Measurements from ENCODE around the gene DNASE1. TPM values are rescaled to one million over a fixed set of nuclear protein-coding genes. Genes with fewer than 3 reads are reported as not detected.
A peak's percentile ranks its signal among the peaks of the same experiment; 100 is the strongest.

DNASE1 gene
- total RNA-seq, 2 donors from 2014 or later: 31.2 to 32.2 TPM

GRCh38 chr16:3625331-3625730, 29.2 kb upstream of the DNASE1 start:
- TF ChIP-seq CTCF (conservative IDR thresholded peaks at IDR 0.05): no peak
- Mint-ChIP-seq H3K27me3 (ENCODE audit: insufficient read depth) (no peaks in the 10 kb centered on the region), H3K36me3 (ENCODE audit: low read depth) (peaks cover 2% of the 10 kb centered on the region), H3K27ac (no peak overlapping the region), H3K9me3 (no peaks in the 10 kb centered on the region), H3K4me1 (peaks cover 1% of the 10 kb centered on the region), H3K4me3 (no peak overlapping the region)
- no peak overlapping the region for H3K27ac ChIP-seq (ENCODE audit: low read depth, low read length)
- 92 to 97% methylated on average over 5 of the region's 5 CpGs for WGBS, 2 experiments (ENCODE audit: insufficient coverage in 1 of 2, insufficient read length in 1 of 2)
- DNase-seq: no peak
- H3K36me3 ChIP-seq (ENCODE audit: control insufficient read depth, insufficient read depth, low read length): no peaks in the 10 kb centered on the region
- no peak overlapping the region for H3K9ac ChIP-seq (ENCODE audit: extremely low read depth, low read length, poor library complexity, severe bottlenecking)
- H3K4me1 ChIP-seq (ENCODE audit: control insufficient read depth, insufficient read depth, low read length): no peaks in the 10 kb centered on the region
- H3K4me3 ChIP-seq (ENCODE audit: low read length): no peak overlapping the region
- H3K9me3 ChIP-seq (ENCODE audit: control insufficient read depth, low read length): no peaks in the 10 kb centered on the region
- H3K27me3 ChIP-seq (ENCODE audit: control insufficient read depth, insufficient read depth, low read length, poor library complexity, severe bottlenecking): no peaks in the 10 kb centered on the region

DNA sequence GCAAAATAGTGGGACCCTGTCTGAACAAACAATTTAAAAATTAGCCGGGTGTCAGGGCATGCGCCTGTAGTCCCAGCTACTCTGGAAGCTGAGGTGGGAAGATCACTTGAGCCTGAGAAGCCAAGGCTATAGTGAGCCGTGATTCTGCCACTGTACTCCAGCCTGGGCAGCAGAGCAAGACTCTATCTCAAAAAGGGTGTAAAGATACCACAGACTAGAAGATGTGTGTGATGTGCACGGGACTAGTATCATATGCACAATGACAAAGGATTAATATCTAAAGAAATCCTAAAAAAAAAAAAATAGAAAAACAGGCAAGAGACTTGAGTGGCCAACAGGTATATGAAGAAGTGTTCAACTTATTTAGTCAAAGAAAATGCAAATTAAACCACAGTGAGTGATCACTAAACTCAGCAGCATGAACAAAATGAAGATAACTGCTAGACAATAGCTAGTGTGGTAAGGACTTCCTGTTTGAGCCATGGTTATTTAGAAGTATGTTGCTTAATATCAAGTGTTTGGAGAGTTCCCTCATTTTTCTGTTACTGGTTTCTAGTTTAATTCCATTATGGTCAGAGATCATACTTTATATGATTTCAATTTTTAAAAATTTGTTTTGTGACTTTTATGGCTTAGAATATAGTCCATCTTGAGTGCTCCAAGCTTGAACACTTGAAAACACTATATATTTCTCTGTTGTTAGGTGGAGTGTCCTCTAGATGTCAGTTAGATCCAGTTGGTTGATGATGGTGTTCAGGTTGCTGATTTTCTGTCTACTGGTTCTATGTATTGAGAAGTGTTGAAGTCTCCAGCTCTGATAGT, 28.4 kb upstream of the DNASE1 start:
- Histone ChIP-seq H3K27me3 (ENCODE audit: control insufficient read depth, insufficient read depth, low read length, poor library complexity, severe bottlenecking) (no peaks in the 10 kb centered on the region), H3K36me3 (ENCODE audit: control insufficient read depth, insufficient read depth, low read length) (no peaks in the 10 kb centered on the region), H3K9ac (ENCODE audit: extremely low read depth, low read length, poor library complexity, severe bottlenecking) (no peak overlapping the region), H3K9me3 (ENCODE audit: control insufficient read depth, low read length) (no peaks in the 10 kb centered on the region), H3K4me1 (ENCODE audit: control insufficient read depth, insufficient read depth, low read length) (no peaks in the 10 kb centered on the region), H3K4me3 (ENCODE audit: low read length) (no peak overlapping the region), H3K27ac (ENCODE audit: low read depth, low read length) (no peak overlapping the region)
- Mint-ChIP-seq H3K4me1 (peaks cover 1% of the 10 kb centered on the region), H3K27me3 (ENCODE audit: insufficient read depth) (no peaks in the 10 kb centered on the region), H3K27ac (no peak overlapping the region), H3K36me3 (ENCODE audit: low read depth) (peaks cover under 1% of the 10 kb centered on the region), H3K4me3 (no peak overlapping the region), H3K9me3 (no peaks in the 10 kb centered on the region)
- no peak for DNase-seq
- no peak for TF ChIP-seq CTCF (conservative IDR thresholded peaks at IDR 0.05)
- 77 to 95% methylated on average over 3 of the region's 4 CpGs for WGBS, 2 experiments (ENCODE audit: insufficient coverage in 1 of 2, insufficient read length in 1 of 2)

DNA sequence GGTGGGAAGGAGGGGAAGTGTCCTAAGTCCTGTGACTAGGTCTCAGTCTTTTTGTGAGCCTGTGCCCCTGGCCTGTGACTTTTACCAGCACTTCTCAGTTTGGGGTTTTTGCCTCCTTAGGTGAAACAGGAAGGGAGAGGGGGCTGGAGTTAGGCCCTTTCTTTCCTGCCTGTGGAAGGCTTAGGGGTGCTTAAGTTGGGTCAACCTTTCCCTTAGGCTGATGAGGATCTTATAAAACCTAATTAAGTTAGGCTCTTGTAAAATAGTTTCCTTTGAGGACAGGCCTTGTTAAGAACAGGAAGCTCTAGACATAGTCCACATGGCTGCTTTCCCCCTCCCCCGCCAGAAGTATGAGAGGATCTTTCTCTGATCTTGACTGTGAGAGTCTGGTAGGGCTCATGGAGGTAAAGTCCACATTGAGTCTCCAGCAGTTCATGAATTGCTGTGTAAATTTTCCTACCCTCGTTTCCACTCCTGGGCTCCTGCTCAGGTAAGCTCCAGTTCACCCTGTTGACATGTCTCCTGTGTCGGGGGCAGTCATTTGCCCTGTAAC, 17.0 kb upstream of the DNASE1 start:
- H3K9me3 Mint-ChIP-seq: peaks cover 4% of the 10 kb centered on the region
- no peak overlapping the region for H3K4me3 Mint-ChIP-seq
- peaks cover 15% of the 10 kb centered on the region for H3K4me1 Mint-ChIP-seq
- DNase-seq: peak; percentile 65
- no peak for TF ChIP-seq CTCF (conservative IDR thresholded peaks at IDR 0.05)
- peaks cover 5% of the 10 kb centered on the region for H3K36me3 Mint-ChIP-seq (ENCODE audit: low read depth)
- Histone ChIP-seq H3K9me3 (ENCODE audit: control insufficient read depth, low read length) (no peaks in the 10 kb centered on the region), H3K4me1 (ENCODE audit: control insufficient read depth, insufficient read depth, low read length) (peaks cover 8% of the 10 kb centered on the region), H3K27ac (ENCODE audit: low read depth, low read length) (peak overlapping the region; percentile 6), H3K27me3 (ENCODE audit: control insufficient read depth, insufficient read depth, low read length, poor library complexity, severe bottlenecking) (no peaks in the 10 kb centered on the region), H3K9ac (ENCODE audit: extremely low read depth, low read length, poor library complexity, severe bottlenecking) (peak overlapping the region; percentile 30), H3K4me3 (ENCODE audit: low read length) (peak overlapping the region; percentile 18), H3K36me3 (ENCODE audit: control insufficient read depth, insufficient read depth, low read length) (peaks cover 7% of the 10 kb centered on the region)
- no peaks in the 10 kb centered on the region for H3K27me3 Mint-ChIP-seq (ENCODE audit: insufficient read depth)
- peak overlapping the region; percentile 82 for H3K27ac Mint-ChIP-seq
- WGBS, 2 experiments (ENCODE audit: insufficient coverage in 1 of 2, insufficient read length in 1 of 2): 73 to 100% methylated on average over 1 to 3 of the region's 3 CpGs
